ENCODE data around the gene OTOGL. TPM values are rescaled to one million over a fixed set of nuclear protein-coding genes. Genes with fewer than 3 reads are reported as not detected.

OTOGL gene
- total RNA-seq, 4 donors from 2014 or later = 0.04 to 0.57 (median 0.23) TPM; not detected in 1

DNA sequence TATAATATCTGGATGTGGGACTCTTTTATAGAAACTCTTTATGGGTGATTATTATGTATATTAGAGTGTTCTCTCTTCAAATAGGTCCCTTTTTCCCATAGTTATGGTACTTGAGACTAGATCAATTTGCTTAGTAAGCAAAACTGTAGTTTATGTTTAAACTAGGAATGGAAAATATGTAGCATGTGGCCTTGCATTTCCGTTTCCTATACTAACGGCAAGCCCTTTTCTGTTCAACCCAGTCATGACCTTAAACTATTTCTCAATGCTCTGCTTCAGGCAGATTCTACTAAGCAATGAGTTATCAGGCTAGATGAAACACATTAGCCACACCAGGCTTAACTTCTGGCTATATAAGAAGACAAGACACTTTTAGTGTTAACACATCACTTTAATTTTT lies 84.6 kb downstream of the OTOGL start:
- no peak overlapping the region for H3K27ac ChIP-seq
- peaks cover 0 to 11% (median 7%) of the 10 kb centered on the region in 3 donors for H3K4me1 ChIP-seq
- H3K27me3 ChIP-seq = no peaks in the 10 kb centered on the region
- no peaks in the 10 kb centered on the region for H3K36me3 ChIP-seq
- H3K9me3 ChIP-seq = no peaks in the 10 kb centered on the region
- 23 to 71% methylated on average over 2 of the region's 2 CpGs for WGBS, 2 donors
- no peak for DNase-seq
- TF ChIP-seq POLR2A (IDR thresholded peaks at IDR 0.05) = no peak
- TF ChIP-seq, protein P1, sequence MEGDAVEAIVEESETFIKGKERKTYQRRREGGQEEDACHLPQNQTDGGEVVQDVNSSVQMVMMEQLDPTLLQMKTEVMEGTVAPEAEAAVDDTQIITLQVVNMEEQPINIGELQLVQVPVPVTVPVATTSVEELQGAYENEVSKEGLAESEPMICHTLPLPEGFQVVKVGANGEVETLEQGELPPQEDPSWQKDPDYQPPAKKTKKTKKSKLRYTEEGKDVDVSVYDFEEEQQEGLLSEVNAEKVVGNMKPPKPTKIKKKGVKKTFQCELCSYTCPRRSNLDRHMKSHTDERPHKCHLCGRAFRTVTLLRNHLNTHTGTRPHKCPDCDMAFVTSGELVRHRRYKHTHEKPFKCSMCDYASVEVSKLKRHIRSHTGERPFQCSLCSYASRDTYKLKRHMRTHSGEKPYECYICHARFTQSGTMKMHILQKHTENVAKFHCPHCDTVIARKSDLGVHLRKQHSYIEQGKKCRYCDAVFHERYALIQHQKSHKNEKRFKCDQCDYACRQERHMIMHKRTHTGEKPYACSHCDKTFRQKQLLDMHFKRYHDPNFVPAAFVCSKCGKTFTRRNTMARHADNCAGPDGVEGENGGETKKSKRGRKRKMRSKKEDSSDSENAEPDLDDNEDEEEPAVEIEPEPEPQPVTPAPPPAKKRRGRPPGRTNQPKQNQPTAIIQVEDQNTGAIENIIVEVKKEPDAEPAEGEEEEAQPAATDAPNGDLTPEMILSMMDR (IDR thresholded peaks at IDR 0.05) = no peak
- no peak overlapping the region for H3K4me3 ChIP-seq
- intact Hi-C loops (cut with DNase I) = no loop called here

DNA sequence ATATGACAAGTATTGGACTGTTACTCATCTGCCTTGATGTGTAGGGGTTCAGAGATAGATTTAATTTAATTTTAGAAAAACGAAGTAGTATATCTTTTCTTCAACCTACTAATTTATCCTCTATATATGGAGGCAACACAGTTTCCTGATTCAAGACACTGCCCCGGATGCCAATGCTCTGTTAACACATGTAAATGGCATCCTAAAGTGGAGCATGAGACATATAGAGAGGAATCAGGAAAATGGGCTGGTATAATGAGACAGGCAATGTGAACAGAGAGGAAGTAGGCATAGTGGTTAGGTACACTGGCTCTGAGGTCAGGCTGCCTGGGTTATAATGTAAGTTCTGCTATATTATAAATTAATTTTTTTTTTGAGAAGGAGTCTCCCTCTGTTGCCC lies 85.6 kb downstream of the OTOGL start:
- DNase-seq = no peak
- Histone ChIP-seq H3K27ac (no peak overlapping the region), H3K36me3 (no peaks in the 10 kb centered on the region), H3K4me1 (peaks cover 0 to 11% (median 7%) of the 10 kb centered on the region in 3 donors), H3K27me3 (no peaks in the 10 kb centered on the region), H3K4me3 (no peak overlapping the region), H3K9me3 (no peaks in the 10 kb centered on the region)
- intact Hi-C loops (cut with DNase I) = no loop called here
- no peak for TF ChIP-seq POLR2A (IDR thresholded peaks at IDR 0.05)
- TF ChIP-seq, protein P1 (IDR thresholded peaks at IDR 0.05) = no peak
- WGBS, 2 donors = 42 to 44% methylated on average over 2 of the region's 2 CpGs

DNA sequence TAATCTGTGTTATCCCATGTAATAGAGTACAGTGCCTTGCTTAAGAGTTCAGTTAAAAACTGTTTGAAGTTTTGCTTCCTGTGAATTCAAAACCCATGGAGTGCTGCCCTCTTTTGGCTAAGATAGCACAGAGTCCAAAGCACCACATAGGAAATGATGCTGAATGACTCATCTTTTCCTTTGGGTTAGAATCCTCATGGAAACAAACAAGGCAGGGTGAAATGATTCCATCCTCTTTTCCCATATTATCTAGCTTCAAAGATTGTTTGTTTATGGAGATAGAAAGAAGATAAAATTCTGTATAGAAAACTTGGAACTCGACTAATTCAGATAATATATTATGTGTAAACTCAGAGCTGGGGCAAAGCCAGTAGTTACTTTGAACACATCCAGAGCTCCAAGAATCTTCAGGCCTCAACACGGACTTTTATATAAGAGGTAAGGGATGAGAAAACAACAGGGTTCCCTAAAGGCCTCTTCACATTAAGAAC lies 87.4 kb downstream of the OTOGL start:
- DNase-seq = peak; percentile 0
- Histone ChIP-seq H3K9me3 (no peaks in the 10 kb centered on the region), H3K27me3 (no peaks in the 10 kb centered on the region), H3K36me3 (no peaks in the 10 kb centered on the region), H3K4me1 (peaks cover 0 to 11% (median 7%) of the 10 kb centered on the region in 3 donors), H3K27ac (peak overlapping the region; percentile 47 to 85 (median 82)), H3K4me3 (peak overlapping the region in 1 of 4 donors; percentile 24)
- intact Hi-C loops (cut with DNase I) = no loop called here
- TF ChIP-seq POLR2A (IDR thresholded peaks at IDR 0.05) = no peak
- TF ChIP-seq, protein P1 (IDR thresholded peaks at IDR 0.05) = peak; percentile 20 to 86 (median 65)
- 4% methylated on average over 2 of the region's 2 CpGs for WGBS, 2 donors

DNA sequence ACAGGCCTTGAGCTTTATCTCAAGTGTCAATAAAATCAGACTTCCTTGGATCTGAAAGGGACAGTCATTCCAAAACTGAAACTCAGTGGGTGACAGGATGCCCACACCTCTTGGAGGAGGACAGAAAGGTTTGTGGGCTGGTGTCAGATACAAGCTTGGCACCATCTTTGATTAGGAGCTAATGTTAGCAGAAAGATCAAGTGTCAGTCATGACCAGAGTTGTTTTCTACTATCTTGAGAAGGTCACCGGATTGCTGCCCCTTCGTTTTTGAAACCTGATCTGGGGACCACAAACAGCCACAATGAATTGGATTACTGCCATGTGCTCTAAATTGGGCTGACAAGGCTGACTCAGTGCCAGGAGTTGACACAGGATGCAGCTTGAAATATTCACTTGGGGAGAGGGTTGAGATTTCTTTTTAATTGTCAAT lies 88.3 kb downstream of the OTOGL start:
- H3K36me3 ChIP-seq = no peaks in the 10 kb centered on the region
- WGBS, 2 donors = 18 to 36% methylated on average over 2 of the region's 2 CpGs
- intact Hi-C loops (cut with DNase I) = no loop called here
- H3K4me1 ChIP-seq = peaks cover 0 to 11% (median 7%) of the 10 kb centered on the region in 3 donors
- no peaks in the 10 kb centered on the region for H3K27me3 ChIP-seq
- TF ChIP-seq, protein P1 (IDR thresholded peaks at IDR 0.05) = no peak
- TF ChIP-seq POLR2A (IDR thresholded peaks at IDR 0.05) = no peak
- no peak for DNase-seq
- peak overlapping the region in 3 of 4 donors; percentile 80 to 85 (median 84) for H3K27ac ChIP-seq
- H3K4me3 ChIP-seq = no peak overlapping the region
- no peaks in the 10 kb centered on the region for H3K9me3 ChIP-seq

DNA sequence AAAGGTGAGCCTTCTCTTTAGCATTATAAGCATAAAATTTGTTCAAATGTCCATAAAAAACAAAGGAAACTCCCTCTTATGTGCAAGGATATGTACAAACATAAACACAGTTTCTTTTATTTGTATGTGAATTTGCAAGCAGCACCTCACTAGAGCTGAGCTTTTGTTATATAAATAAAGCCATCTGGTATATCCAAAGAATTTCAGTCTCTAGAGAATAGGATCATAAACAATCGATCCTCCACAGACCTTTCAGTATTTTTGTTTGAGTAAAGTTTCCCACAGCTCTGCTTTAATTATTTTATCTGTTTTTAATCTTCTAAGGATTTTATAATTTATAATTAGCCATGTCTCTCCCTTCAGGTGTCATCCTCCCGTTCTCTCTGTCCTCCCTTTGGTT lies 89.2 kb downstream of the OTOGL start:
- no peaks in the 10 kb centered on the region for H3K27me3 ChIP-seq
- no peaks in the 10 kb centered on the region for H3K36me3 ChIP-seq
- no peak overlapping the region for H3K4me3 ChIP-seq
- peak overlapping the region in 2 of 4 donors; percentile 80 to 84 for H3K27ac ChIP-seq
- no peaks in the 10 kb centered on the region for H3K9me3 ChIP-seq
- intact Hi-C loops (cut with DNase I) = no loop called here
- peaks cover 0 to 11% (median 7%) of the 10 kb centered on the region in 3 donors for H3K4me1 ChIP-seq
- DNase-seq = no peak
- 49 to 51% methylated on average over 2 of the region's 2 CpGs for WGBS, 2 donors
- TF ChIP-seq POLR2A (IDR thresholded peaks at IDR 0.05) = no peak
- TF ChIP-seq, protein P1 (IDR thresholded peaks at IDR 0.05) = no peak
